Hematopoietic multipotent progenitor cell treated with erythropoietin and hydrocortisone succinate and interleukin-3 and kit ligand, for 8 days (in vitro differentiated cells): ENCODE results near the gene PLEKHG1.

Source experiments
- DNase-seq: peaks from one replicate; pipeline ENCODE4 v3.0.0-alpha.2; 2015

Gene PLEKHG1

DNA sequence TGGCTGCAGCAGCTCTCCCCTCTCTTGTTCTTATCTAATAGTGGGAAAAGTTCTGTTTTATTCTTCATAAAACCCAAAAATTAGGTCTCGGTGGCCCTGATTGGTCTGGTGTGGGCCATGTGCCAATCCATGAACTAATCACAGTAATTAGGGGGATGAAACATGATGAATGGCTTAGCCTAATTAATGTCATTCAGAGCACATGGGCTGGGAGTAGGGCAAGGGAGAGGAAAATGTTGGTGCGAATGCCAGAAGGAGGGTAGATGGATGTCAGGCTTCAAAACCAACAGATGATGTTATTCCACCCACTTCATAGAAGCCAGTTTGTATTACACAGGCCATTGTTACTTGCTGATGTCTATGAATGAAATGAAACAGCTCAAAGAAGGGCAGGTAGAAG, 46.5 kb downstream of the PLEKHG1 start:
- DNase-seq = no peak

DNA sequence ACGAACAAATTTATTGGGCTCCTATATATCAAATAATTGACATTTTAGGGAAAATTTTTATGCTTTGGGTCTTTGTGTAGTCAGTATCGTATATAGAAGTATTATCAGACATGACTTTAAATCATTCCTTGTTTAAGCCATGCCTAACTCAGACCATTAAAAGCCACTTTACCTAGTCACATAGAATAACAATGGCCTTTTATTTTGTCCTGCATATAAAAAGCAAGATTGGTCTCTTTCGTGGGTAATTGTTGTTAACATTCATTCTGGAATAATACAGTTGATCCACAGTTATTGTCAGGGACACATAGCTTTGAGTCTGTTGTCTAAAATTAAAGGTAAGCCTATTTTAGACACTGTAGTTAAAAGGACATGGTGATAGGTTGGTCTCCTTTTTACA, 47.4 kb downstream of the PLEKHG1 start:
- no peak for DNase-seq
